Tongue (tissue), 2 donors: Measurements from ENCODE around the gene RHEX. TPM values are rescaled to one million over a fixed set of nuclear protein-coding genes. Genes with fewer than 3 reads are reported as not detected.
A peak's percentile ranks its signal among the peaks of the same experiment; 100 is the strongest.
"Not testable (repeated sequence)": the region's sequence is repeated elsewhere in the genome, so short reads cannot be mapped to it uniquely, and the experiment has no call there.

Source experiments
- DNase-seq: peaks from one replicate; pipeline ENCODE4 v3.0.0-alpha.2; 2015
- total RNA-seq: library from RNA; depleted of rRNA; stranded (reverse); fragments of >200 nt; gene quantifications from one replicate; pipeline ENCODE4 v1.2.3, GENCODE V29; 2014

Gene RHEX
- total RNA-seq, 1 donor from 2014 or later, result 3.8 TPM

DNA sequence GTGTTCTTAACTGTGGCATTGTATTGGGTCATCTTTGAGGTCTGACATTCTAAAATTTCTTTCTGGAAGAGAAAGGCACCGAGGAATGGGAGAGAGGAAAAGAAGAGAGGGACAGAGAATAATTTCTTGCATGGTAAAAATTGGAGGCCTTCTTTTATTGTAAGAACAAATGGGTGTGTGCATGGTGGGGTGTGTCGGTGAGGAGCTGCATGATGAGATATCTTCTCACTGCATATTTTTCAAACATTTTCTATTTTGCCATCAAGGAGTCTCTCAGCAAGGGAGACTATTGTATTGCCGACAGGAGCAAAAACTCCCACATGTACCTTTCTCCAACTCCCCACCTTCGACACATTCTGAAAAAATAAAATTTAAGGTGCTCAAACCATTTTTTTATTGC, 22.8 kb upstream of the RHEX start:
- DNase-seq, result no peak

DNA sequence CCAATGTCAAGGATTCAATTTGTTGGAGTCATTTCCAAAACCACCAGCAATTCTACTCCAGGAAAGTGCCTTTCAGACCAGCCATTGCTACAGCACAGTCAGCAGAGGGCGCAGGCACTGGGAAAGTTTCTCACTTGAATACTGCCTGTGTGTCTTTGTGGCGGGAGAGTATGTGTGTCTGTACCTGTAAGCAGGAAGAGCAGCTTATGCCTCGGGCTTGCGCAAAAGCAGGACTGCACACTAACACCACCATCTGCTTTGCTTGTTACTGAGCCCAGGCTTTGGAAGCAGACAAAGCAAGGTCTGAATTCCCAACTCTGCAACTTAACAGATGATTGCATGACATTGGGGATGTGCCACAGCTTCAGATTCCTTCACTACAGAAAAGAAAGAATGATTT, 22.3 kb upstream of the RHEX start:
- peak; percentile 87 for DNase-seq

DNA sequence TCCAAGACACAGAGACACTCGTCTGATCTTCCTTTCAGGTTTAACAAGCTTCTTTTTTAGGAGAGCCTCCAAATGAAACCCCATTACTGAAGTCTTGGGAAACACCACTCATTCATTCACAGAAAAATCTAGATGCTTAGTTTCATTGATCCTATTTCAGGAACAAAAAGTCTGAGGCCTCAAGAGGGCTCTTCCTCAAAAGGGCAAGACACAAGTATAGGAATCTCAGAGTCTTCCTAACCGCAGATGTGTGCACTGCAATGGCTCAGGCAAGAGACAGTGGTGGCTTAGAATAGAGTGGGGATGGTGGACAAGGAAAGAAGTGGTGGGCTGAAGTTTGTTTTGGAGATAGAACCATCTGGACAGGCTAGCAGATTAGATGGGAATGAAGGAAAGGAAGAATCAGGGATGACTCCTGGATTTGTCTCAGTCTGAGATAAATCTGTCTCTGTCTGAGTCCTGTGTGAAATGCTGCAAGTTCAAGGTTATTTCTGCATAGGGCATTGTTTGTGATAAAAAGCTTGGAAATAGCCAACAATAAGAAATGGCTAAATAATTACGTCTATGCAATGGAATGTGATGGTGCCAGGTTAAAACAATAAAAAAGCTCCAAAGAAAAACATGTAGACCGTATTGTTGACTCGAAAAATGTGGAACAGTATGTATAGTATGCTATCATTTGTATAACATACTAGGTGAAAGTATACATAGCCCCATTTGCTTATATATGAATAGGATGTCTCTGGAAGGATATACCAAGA, 20.4 kb upstream of the RHEX start:
- DNase-seq, result no peak

DNA sequence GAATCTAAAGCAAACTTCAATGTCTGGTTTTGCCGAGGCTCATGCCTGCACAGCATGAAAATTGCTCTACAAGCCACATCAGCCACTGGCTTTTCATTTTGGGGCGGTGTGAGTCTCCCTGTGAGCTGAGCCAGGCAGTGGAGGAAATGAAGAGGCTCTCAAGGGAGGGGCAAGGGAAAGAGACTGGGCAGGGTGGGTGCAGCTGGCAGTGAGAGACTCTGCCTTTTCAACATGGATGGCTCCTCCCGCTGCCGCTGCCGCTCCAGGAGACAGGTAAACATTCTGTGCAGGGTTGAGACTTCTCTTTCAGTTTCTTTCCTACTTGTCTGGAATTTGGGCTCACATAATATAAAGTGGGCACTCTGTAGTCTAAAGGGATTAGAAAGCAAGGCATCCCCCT, 17.9 kb upstream of the RHEX start:
- no peak for DNase-seq

GRCh38 chr1:206036663-206037455, 16.1 kb upstream of the RHEX start:
- peak; percentile 25 for DNase-seq

GRCh38 chr1:206037581-206037980, 15.4 kb upstream of the RHEX start:
- peak; percentile 22 for DNase-seq

GRCh38 chr1:206039046-206039973, 13.7 kb upstream of the RHEX start:
- no peak for DNase-seq

GRCh38 chr1:206040328-206040727, 12.6 kb upstream of the RHEX start:
- no peak for DNase-seq

- DNase-seq, result peak; percentile 36
These were observed 11.3 kb upstream of the RHEX start for GRCh38 chr1:206041640-206042039.

DNA sequence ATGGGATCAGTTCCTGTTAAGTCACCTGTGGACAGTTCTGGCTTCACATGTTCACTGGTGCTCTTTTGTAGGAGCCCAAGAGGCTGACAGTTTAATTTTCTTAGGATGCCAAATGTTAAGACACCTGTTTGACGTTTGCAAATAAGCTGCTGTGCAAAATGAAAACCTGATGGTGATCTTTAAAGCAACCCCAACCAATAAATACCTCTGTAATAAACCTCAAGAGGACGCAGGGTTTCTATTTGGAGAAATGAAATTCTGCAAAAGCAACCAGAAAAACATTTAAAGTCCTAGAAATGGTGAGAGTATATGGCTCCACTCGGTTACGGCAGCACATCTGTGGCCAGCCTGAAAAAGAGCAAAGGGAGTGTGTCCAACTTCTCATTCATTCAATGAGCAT, 5.7 kb upstream of the RHEX start:
- DNase-seq, result no peak

- no peak for DNase-seq
These were observed 4.4 kb upstream of the RHEX start for GRCh38 chr1:206048582-206048981.

GRCh38 chr1:206049293-206049692, 3.7 kb upstream of the RHEX start:
- DNase-seq, result no peak

DNA sequence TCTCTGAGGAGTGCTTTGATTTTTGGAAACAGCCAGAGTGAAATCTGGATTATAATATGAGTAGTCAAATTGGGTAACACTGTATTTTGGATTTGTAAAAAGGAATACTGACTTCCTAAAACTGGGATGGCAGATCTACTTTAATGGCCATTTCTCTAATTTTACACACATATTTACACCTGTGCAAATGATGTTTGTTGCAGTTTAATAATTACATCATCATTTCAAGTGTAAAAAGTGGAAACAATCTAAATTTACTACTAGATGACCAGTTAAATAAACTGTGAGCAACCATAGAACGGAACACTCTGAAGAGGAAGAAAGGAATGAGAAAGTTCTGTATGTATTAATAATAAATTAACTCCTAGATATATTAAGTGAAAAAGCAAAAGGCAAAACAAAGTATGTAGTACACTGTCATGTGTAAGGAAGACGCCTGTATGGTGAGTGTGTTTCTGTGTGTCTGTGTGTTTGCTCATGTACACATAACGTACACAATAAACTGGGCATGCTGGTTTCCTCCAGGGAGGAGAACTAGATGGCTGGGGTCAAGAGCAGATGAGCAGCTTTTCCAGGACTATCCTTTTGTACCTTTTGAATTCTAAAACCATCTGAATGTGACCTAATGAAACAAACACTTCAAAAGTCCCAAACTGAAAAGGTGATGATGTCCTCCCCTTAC, 2.9 kb upstream of the RHEX start:
- DNase-seq, result no peak

DNA sequence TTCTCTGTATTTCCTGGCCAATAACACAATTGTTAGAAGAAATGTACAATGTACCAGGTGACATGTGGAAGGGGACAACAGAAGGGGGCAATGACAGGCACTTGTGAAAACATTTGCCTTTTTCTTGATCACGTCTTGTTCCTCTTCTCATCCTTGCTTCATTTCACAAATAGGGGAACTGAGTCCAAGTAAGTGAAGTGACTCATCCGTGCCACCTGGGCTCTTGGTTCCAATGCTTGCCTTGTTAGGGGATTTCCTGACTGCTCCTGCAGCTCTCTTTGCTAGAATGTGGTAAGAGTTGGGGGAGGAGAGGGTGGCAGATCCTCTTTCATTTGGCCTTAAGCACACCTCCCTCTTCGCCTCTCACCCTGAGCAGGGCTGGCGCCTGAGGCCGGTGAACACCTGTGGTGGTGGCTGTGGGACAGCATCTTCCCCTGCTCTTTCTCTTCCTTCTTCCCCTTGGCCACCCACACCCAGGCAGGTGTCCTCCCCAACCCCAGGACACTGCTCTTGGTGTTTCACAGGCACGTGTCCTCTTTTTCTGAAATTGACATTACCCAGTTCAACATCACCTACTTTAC, 2.2 kb upstream of the RHEX start:
- DNase-seq, result no peak

- not testable (repeated sequence) for DNase-seq
These were observed 625 bp upstream of the RHEX start for GRCh38 chr1:206052231-206052865.

GRCh38 chr1:206053616-206054015, 643 bp downstream of the RHEX start:
- DNase-seq, result not testable (repeated sequence)

DNA sequence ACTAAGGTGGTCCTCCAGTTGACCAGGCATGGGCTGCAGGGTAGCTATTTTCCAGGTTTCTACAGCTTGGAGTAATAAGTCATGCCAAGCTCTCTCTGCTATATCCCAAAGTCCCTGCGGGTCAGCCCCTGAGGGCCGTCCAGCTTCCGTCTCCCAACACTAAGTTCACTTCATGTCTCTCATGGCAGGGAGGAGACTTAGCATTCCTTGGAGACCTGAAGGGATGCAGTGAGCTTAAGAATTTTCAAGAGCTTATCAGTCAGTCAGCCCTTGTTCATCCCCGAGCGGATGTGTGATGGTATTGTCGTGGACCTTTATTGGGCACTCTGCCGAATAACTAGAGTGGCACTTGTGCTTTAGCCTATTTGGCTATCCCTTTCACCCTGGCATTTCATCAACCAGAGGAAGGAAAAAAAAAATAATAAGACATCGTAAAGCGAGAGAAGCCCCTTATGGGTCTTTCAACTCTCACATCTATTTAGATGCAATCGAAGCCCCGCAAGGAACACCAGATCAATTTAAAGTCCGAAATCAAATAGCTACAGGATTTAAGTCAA, 2.2 kb downstream of the RHEX start:
- not testable (repeated sequence) for DNase-seq

GRCh38 chr1:206055639-206056323, 2.8 kb downstream of the RHEX start:
- not testable (repeated sequence) for DNase-seq

GRCh38 chr1:206058289-206058926, 5.4 kb downstream of the RHEX start:
- DNase-seq, result not testable (repeated sequence)

- no peak for DNase-seq
These were observed 5.9 kb downstream of the RHEX start for GRCh38 chr1:206058927-206059292.
